Fibroblast of lung (primary cell): Measurements from ENCODE around the gene CAMK2B. TPM values are rescaled to one million over a fixed set of nuclear protein-coding genes. Genes with fewer than 3 reads are reported as not detected.

Experiments used
- DNase-seq, 2 donors: peaks; one replicate each; pipeline versions ENCODE4 v3.0.0 to v3.0.0-alpha.2; 2010; ENCODE audit warnings: low read depth in 2 of 2
- H2AFZ ChIP-seq: 2 replicates; pipeline ENCODE4 v1.5.1; 2012; ENCODE audit warnings: low read length, control low read depth, inconsistent platforms
- H3K27ac ChIP-seq: 2 replicates; pipeline ENCODE4 v1.5.1; 2011; ENCODE audit warnings: low read length, control low read depth; ENCODE audit not compliant: insufficient read depth
- H3K27me3 ChIP-seq: 2 replicates; pipeline ENCODE4 v1.5.1; 2011; ENCODE audit warnings: mild to moderate bottlenecking, low read length; ENCODE audit not compliant: control insufficient read depth, insufficient read depth
- H3K36me3 ChIP-seq: 2 replicates; pipeline ENCODE4 v1.5.1; 2011; ENCODE audit warnings: low read length; ENCODE audit not compliant: control insufficient read depth, insufficient read depth
- H3K4me1 ChIP-seq: 2 replicates; pipeline ENCODE4 v1.5.1; 2011; ENCODE audit warnings: low read length; ENCODE audit not compliant: control insufficient read depth, insufficient read depth; ENCODE audit errors: extremely low read depth
- H3K4me2 ChIP-seq: 2 replicates; pipeline ENCODE4 v1.5.1; 2011; ENCODE audit warnings: low read length, control low read depth; ENCODE audit not compliant: insufficient read depth; ENCODE audit errors: extremely low read depth
- H3K4me3 ChIP-seq, 4 experiments: fragments of 200-600 bp in 1 of 4; sonication (generic) in 1 of 4; replicated peaks in 1 of 4; 2 replicates each; pipeline ENCODE4 v1.5.1; 2011 to 2016; ENCODE audit warnings: low read length in 4 of 4, low read depth in 3 of 4, mild to moderate bottlenecking in 3 of 4, control low read depth in 2 of 4, inconsistent platforms in 1 of 4, mixed read lengths in 1 of 4; ENCODE audit not compliant: insufficient read depth in 1 of 4; ENCODE audit errors: control extremely low read depth in 1 of 4
- H3K79me2 ChIP-seq: 2 replicates; pipeline ENCODE4 v1.5.1; 2012; ENCODE audit warnings: mild to moderate bottlenecking, low read length, inconsistent platforms; ENCODE audit not compliant: control insufficient read depth, insufficient read depth
- H3K9ac ChIP-seq: 2 replicates; pipeline ENCODE4 v1.5.1; 2011; ENCODE audit warnings: mild to moderate bottlenecking, low read length, control low read depth; ENCODE audit not compliant: insufficient read depth
- H3K9me3 ChIP-seq: 2 replicates; pipeline ENCODE4 v1.5.1; 2012; ENCODE audit warnings: low read depth, low read length; ENCODE audit not compliant: control insufficient read depth, insufficient read depth
- H4K20me1 ChIP-seq: 2 replicates; pipeline ENCODE4 v1.5.1; 2011; ENCODE audit warnings: low read length; ENCODE audit not compliant: control insufficient read depth, insufficient read depth; ENCODE audit errors: extremely low read depth
- CTCF ChIP-seq, 2 donors: IDR thresholded peaks in 1 of 2; conservative IDR thresholded peaks in 1 of 2; 1 replicate in 1 of 2; 2 replicates in 1 of 2; pipeline ENCODE4 v1.5.1; 2011 to 2012; ENCODE audit warnings: low read length in 2 of 2, control low read depth in 1 of 2, inconsistent platforms in 1 of 2, low read depth in 1 of 2, mild to moderate bottlenecking in 1 of 2
- EZH2 ChIP-seq: IDR thresholded peaks from 2 replicates; pipeline ENCODE4 v1.5.1; 2012; ENCODE audit warnings: low read length, control low read depth, mild to moderate bottlenecking; ENCODE audit errors: missing control alignments
- polyA plus RNA-seq, 2 donors: library from polyadenylated mRNA; depleted of rRNA in 1 of 2; stranded (reverse) in 1 of 2; unstranded in 1 of 2; fragments of >200 nt; gene quantifications; 2 replicates each; pipeline ENCODE4 v1.2.1, GENCODE V29; 2011 to 2012; ENCODE audit warnings: missing spikeins in 1 of 2
- total RNA-seq: library from RNA; depleted of rRNA; stranded (reverse); fragments of >200 nt; gene quantifications from 2 replicates; pipeline ENCODE4 v1.2.1, GENCODE V29; 2014

The CAMK2B gene
- total and polyA plus RNA-seq, 2 donors (not counting 1 experiment from before 2014, with no cell fraction given), result 0.06 to 0.17 TPM

DNA sequence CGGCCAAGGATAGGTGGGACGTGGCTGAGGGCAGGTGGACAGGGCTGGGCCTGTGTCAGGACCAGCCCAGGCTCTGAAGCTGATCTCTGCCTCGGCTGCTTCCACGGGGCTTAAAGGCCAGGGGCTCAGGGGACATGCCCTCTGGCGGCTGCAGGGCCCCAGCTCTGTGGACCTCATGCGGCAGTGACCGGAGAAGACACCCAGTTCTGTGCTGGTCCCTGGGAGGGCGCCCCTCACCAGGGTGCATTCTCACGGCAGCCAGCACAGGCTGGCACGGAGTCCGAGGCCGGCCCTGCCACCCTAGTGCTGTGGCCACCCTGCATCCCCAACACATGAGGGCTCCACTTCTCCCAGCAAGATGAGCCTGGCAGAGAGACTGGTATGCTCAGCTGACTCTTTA, 94.3 kb downstream of the CAMK2B start:
- no peak overlapping the region for H3K9ac ChIP-seq
- no peaks in the 10 kb centered on the region for H3K79me2 ChIP-seq
- H3K36me3 ChIP-seq, result no peaks in the 10 kb centered on the region
- no peaks in the 10 kb centered on the region for H4K20me1 ChIP-seq
- TF ChIP-seq EZH2 (no peak), CTCF (conservative IDR thresholded peaks at IDR 0.05 in 1 of 2, IDR thresholded peaks at IDR 0.05 in 1 of 2; ENCODE audit: low read depth in 1 of 2, low read length in 2 of 2) (no peak)
- H3K27me3 ChIP-seq, result peaks cover 2% of the 10 kb centered on the region
- H3K9me3 ChIP-seq, result no peaks in the 10 kb centered on the region
- no peak overlapping the region for H3K27ac ChIP-seq
- H3K4me2 ChIP-seq, result no peak overlapping the region
- no peaks in the 10 kb centered on the region for H3K4me1 ChIP-seq
- no peak overlapping the region for H3K4me3 ChIP-seq
- DNase-seq, result no peak
- H2AFZ ChIP-seq, result no peak overlapping the region

DNA sequence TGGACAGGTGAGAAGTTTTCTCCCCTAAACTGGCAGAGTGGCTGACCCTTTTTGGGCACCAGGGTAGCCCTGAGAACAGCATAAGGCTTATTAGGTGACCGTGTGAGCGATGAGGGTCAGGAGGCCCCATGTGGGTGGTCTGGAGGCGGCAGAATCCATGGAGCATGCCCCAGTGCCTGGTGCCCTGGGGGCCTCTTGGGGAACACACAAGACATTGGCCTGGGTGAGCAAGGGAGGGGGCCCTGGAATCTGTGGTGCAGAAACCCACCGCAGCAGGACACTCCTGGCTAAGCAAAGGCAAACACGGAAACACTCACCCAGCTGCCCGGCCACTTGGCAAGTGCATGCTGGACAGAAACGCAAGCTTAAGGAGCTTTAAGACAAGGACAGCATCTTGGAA, 95.1 kb downstream of the CAMK2B start:
- no peak overlapping the region for H3K27ac ChIP-seq
- no peak overlapping the region for H3K9ac ChIP-seq
- H2AFZ ChIP-seq, result no peak overlapping the region
- no peaks in the 10 kb centered on the region for H4K20me1 ChIP-seq
- no peaks in the 10 kb centered on the region for H3K9me3 ChIP-seq
- DNase-seq, result no peak
- no peaks in the 10 kb centered on the region for H3K4me1 ChIP-seq
- no peak overlapping the region for H3K4me3 ChIP-seq
- no peaks in the 10 kb centered on the region for H3K79me2 ChIP-seq
- no peaks in the 10 kb centered on the region for H3K36me3 ChIP-seq
- TF ChIP-seq EZH2 (no peak), CTCF (conservative IDR thresholded peaks at IDR 0.05 in 1 of 2, IDR thresholded peaks at IDR 0.05 in 1 of 2; ENCODE audit: low read depth in 1 of 2, low read length in 2 of 2) (no peak)
- no peak overlapping the region for H3K4me2 ChIP-seq
- peaks cover 10% of the 10 kb centered on the region for H3K27me3 ChIP-seq

- Histone ChIP-seq H2AFZ (no peak overlapping the region), H3K4me3 (no peak overlapping the region), H3K36me3 (no peaks in the 10 kb centered on the region), H4K20me1 (no peaks in the 10 kb centered on the region), H3K4me2 (no peak overlapping the region), H3K27me3 (peaks cover 16% of the 10 kb centered on the region), H3K9ac (no peak overlapping the region), H3K9me3 (no peaks in the 10 kb centered on the region), H3K4me1 (no peaks in the 10 kb centered on the region), H3K79me2 (no peaks in the 10 kb centered on the region), H3K27ac (no peak overlapping the region)
- no peak for DNase-seq
- TF ChIP-seq EZH2 (no peak), CTCF (conservative IDR thresholded peaks at IDR 0.05 in 1 of 2, IDR thresholded peaks at IDR 0.05 in 1 of 2; ENCODE audit: low read depth in 1 of 2, low read length in 2 of 2) (no peak)
These were observed 95.8 kb downstream of the CAMK2B start for GRCh38 chr7:44229546-44230105.
